SK-N-SH (cell line): Measurements from ENCODE around the gene EMILIN2.

Source experiments
- CTCF ChIP-seq: fragments of 200-600 bp; sonication (generic); IDR thresholded peaks from 2 replicates; pipeline ENCODE4 v1.6.1; 2017; ENCODE audit warnings: antibody characterized with exemption, mild to moderate bottlenecking, moderate library complexity
- FOXM1 ChIP-seq: IDR thresholded peaks from 2 replicates; pipeline ENCODE4 v1.4.0; 2012; ENCODE audit warnings: low read depth, mild to moderate bottlenecking
- JUND ChIP-seq: IDR thresholded peaks from 2 replicates; pipeline ENCODE4 v1.4.0; 2012
- NFIC ChIP-seq: IDR thresholded peaks from 2 replicates; pipeline ENCODE4 v1.4.0; 2012; ENCODE audit warnings: borderline replicate concordance
- POLR2AphosphoS5 ChIP-seq: IDR thresholded peaks from 2 replicates; pipeline ENCODE4 v1.6.1; 2012; ENCODE audit warnings: low read depth, low read length
- SMC3 ChIP-seq: IDR thresholded peaks from 2 replicates; pipeline ENCODE4 v1.6.1; 2012; ENCODE audit warnings: low read depth, low read length, improper control_type of control experiment
- USF2 ChIP-seq: fragments of 150-350 bp; IDR thresholded peaks from 2 replicates; pipeline ENCODE4 v1.6.1; 2017; ENCODE audit warnings: antibody characterized with exemption, low read length, low read depth, borderline replicate concordance

- TF ChIP-seq CTCF: no peak
- TF ChIP-seq NFIC: no peak
- no peak for TF ChIP-seq POLR2AphosphoS5
- no peak for TF ChIP-seq SMC3
- TF ChIP-seq JUND: no peak
- TF ChIP-seq USF2: no peak
- no peak for TF ChIP-seq FOXM1
These were observed 22.8 kb upstream of the EMILIN2 start for GRCh38 chr18:2823966-2824365.
